Ishikawa (cell line): ENCODE results near the gene GSTA4.

ENCODE experiments used
- CREB1 ChIP-seq: IDR thresholded peaks from 2 replicates; pipeline ENCODE4 v1.6.1; 2012; ENCODE audit warnings: low read depth
- EGR1 ChIP-seq: IDR thresholded peaks from 2 replicates; pipeline ENCODE4 v1.6.1; 2012
- EP300 ChIP-seq: IDR thresholded peaks from 2 replicates; pipeline ENCODE4 v1.6.1; 2012; ENCODE audit warnings: borderline replicate concordance
- RAD21 ChIP-seq: IDR thresholded peaks from 2 replicates; pipeline ENCODE4 v1.6.1; 2012; ENCODE audit warnings: low read depth
- TAF1 ChIP-seq: IDR thresholded peaks from 2 replicates; pipeline ENCODE4 v1.6.1; 2012; ENCODE audit warnings: low read depth, mild to moderate bottlenecking
- TCF12 ChIP-seq: IDR thresholded peaks from 2 replicates; pipeline ENCODE4 v1.6.1; 2012; ENCODE audit warnings: low read depth
- TEAD4 ChIP-seq: IDR thresholded peaks from 2 replicates; pipeline ENCODE4 v1.6.1; 2012
- TF ChIP-seq, protein P1 (sequence below): IDR thresholded peaks from 2 replicates; pipeline ENCODE4 v1.6.1; 2012; ENCODE audit warnings: low read depth, mild to moderate bottlenecking
- TF ChIP-seq, protein P2 (sequence below): IDR thresholded peaks from 2 replicates; pipeline ENCODE4 v1.6.1; 2012
- TF ChIP-seq, protein P3 (sequence below): IDR thresholded peaks from 2 replicates; pipeline ENCODE4 v1.6.1; 2012

DNA sequence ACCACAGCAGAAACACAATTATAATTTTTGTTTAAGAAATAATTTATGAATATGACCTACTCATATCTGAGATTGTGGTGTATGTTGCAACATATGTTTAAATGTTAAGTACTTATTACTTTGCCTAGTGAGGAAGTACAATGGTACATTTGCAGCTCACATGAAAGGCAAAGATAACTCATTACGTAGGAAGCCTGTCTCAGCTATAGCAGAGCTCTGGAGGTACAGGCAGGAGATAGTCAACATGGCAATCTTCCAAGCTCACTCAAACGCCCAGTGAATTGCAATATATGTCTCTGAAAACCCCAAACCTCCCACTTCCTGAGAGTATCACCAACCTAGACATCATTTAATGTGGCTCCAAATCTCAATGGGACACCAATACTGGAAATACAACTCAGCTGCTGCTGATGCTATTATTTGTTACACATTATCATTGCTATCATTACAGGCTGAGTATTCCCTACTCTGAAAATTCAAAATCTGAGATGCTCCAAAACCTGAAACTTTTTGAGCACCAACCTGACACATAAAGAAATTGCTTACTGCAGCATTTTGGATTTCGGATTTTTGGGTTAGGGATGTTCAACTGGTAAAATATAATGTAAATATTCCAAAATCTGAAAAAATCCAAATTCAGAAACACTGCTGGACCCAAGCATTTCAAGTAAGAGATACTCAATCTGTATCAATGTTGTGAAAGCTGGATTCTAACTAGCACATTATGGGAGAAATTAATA, 25.1 kb upstream of the GSTA4 start:
- TF ChIP-seq CREB1 (no peak), EP300 (no peak), EGR1 (no peak), TAF1 (no peak), RAD21 (no peak), TEAD4 (no peak), TCF12 (no peak)
- TF ChIP-seq, protein P1, sequence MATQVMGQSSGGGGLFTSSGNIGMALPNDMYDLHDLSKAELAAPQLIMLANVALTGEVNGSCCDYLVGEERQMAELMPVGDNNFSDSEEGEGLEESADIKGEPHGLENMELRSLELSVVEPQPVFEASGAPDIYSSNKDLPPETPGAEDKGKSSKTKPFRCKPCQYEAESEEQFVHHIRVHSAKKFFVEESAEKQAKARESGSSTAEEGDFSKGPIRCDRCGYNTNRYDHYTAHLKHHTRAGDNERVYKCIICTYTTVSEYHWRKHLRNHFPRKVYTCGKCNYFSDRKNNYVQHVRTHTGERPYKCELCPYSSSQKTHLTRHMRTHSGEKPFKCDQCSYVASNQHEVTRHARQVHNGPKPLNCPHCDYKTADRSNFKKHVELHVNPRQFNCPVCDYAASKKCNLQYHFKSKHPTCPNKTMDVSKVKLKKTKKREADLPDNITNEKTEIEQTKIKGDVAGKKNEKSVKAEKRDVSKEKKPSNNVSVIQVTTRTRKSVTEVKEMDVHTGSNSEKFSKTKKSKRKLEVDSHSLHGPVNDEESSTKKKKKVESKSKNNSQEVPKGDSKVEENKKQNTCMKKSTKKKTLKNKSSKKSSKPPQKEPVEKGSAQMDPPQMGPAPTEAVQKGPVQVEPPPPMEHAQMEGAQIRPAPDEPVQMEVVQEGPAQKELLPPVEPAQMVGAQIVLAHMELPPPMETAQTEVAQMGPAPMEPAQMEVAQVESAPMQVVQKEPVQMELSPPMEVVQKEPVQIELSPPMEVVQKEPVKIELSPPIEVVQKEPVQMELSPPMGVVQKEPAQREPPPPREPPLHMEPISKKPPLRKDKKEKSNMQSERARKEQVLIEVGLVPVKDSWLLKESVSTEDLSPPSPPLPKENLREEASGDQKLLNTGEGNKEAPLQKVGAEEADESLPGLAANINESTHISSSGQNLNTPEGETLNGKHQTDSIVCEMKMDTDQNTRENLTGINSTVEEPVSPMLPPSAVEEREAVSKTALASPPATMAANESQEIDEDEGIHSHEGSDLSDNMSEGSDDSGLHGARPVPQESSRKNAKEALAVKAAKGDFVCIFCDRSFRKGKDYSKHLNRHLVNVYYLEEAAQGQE: no peak
- TF ChIP-seq, protein P2, sequence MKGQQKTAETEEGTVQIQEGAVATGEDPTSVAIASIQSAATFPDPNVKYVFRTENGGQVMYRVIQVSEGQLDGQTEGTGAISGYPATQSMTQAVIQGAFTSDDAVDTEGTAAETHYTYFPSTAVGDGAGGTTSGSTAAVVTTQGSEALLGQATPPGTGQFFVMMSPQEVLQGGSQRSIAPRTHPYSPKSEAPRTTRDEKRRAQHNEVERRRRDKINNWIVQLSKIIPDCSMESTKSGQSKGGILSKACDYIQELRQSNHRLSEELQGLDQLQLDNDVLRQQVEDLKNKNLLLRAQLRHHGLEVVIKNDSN: no peak
- TF ChIP-seq, protein P3, sequence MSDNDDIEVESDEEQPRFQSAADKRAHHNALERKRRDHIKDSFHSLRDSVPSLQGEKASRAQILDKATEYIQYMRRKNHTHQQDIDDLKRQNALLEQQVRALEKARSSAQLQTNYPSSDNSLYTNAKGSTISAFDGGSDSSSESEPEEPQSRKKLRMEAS: no peak
